HG02588 (cell line): Measurements from ENCODE around the gene RBMY1J.
"Not testable (repeated sequence)": the region's sequence is repeated elsewhere in the genome, so short reads cannot be mapped to it uniquely, and the experiment has no call there.

Experiments used
- ATAC-seq: cut with Tn5 transposase; IDR thresholded peaks from one replicate; pipeline ENCODE4 v1.9.1; 2021; ENCODE audit warnings: mild to moderate bottlenecking, moderate library complexity; ENCODE audit not compliant: unreplicated experiment

The RBMY1J gene

DNA sequence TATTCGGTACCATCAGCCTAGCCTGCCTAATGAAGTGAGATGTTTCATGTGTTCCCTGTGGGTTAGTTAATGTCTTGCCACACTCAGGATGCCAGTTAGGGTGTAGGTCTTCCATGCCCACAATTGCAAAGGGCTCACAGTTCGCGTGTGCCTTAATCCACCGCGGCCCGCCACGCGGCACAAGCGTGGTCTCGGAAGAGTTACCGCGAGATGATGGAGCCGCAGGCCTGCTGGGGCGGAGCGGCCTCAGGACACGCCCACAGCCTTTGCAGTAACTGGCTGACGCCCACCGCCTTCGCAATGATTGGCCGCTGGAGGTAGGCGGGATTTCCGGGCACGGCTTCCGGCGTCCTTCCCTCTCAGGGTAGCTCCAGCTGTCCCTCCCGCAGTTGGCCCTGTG, at the start of gene RBMY1J:
RBMY1J (plus strand) TSS at position 301 of the 400 bp plus-strand sequence. CDS start 2,038 bp downstream, outside the sequence.
- ATAC-seq, result not testable (repeated sequence)

GRCh38 chrY:22367416-22367815, 35.8 kb upstream of the RBMY1J start:
- no peak for ATAC-seq

DNA sequence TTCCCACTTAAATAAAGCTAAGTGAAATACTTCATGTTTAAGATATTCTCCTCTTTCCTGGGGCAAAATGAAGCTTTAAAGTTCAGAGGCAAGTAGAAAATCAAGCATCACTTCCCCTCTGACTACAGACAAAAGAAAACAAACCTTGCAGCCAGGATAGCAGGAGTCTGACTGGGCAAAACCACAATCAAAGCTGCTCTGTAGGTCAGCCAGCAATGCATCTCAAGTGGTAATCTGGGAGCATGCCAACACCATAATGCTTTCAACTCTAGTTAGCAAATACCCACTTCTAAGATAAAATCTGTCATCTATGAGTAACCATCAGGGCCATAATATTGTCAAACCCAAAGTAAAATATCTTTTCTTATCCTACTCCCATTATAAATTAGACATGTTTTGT, 32.6 kb upstream of the RBMY1J start:
- no peak for ATAC-seq

- ATAC-seq, result no peak
Measured at GRCh38 chrY:22373494-22373893, 29.7 kb upstream of the RBMY1J start.

- ATAC-seq, result not testable (repeated sequence)
Measured at GRCh38 chrY:22444718-22445396, 41.6 kb downstream of the RBMY1J start.

DNA sequence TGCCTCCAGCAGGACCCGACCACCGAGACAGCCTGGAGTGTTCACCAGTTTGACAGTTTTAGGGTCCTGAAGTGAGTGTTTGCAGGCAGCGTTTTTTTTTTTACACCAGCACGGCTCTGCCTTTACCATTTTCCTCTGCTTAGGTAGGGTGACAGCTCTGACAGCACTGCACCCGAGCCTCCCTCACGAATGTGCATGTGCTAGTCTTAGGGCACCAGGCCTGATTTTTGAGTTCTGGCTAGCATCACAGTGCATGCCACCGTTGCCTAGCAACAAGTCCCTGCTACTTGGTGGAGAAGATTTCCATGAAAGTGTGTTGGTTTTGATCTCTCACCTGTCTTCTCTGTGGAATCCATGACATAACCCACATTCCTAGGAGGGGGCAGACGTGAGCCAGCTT, 52.3 kb downstream of the RBMY1J start:
- ATAC-seq, result not testable (repeated sequence)

DNA sequence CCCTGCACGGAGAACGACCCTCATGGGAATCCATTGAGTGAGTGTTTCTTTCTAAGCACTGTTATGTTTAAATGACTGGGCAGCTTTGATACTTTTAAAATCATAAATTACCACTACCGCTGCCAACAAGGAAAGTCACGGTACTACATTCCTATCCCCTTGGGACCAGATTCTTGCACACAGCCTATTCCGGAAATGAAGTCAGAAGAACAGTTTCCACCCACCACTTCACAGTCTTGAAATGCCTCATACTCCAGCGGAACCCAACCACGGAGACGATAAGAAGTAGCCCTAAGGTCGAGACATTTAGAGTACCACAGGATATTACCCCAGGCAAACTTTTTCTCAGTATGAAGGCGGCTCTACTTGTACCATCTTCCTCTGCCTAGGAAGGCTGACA, 58.8 kb downstream of the RBMY1J start:
- not testable (repeated sequence) for ATAC-seq
